Measurements from ENCODE around the gene IMMP2L. TPM values are rescaled to one million over a fixed set of nuclear protein-coding genes. Genes with fewer than 3 reads are reported as not detected.
A peak's percentile ranks its signal among the peaks of the same experiment; 100 is the strongest.
"Not testable (repeated sequence)": the region's sequence is repeated elsewhere in the genome, so short reads cannot be mapped to it uniquely, and the experiment has no call there.

Gene IMMP2L
- polyA plus RNA-seq, 1 of the 3 experiments (the other 2 are of a cell fraction): 10.7 TPM

DNA sequence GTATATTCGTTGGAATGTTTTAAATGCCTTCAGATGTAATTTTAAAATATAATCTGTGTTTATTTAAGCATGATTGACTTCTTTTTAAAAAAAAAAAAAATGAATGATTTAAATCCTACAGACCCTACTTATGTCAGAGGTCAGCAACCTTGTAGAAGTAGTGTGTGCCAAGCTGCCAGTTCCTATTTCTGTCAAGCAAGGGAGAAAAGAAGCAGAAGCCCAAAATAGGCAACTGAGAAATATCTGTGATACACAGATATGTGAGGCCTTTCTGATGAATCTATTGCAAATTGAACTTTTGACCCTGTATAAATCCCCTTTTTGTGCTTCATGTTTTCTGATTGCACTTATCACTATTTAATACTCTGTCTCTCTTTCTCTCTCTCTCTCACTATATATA lies 271.9 kb downstream of the IMMP2L start (continued):
- TF ChIP-seq TAF1 (IDR thresholded peaks at IDR 0.05; ENCODE audit: borderline replicate concordance, low read depth, low read length) (no peak), MEF2A (IDR thresholded peaks at IDR 0.05; ENCODE audit: borderline replicate concordance, low read depth) (peak; percentile 60; the same call in 1 of the 2 replicates), SMC3 (IDR thresholded peaks at IDR 0.05; ENCODE audit: low read depth, low read length) (no peak), EP300 (IDR thresholded peaks at IDR 0.05; ENCODE audit: borderline replicate concordance in 1 of 2, low read depth in 1 of 2, low read length in 1 of 2) (peak; percentile 94), RFX5 (IDR thresholded peaks at IDR 0.05; ENCODE audit: low read length) (no peak), RXRA (IDR thresholded peaks at IDR 0.05; ENCODE audit: borderline replicate concordance, low read depth) (peak; percentile 96), FOXM1 (IDR thresholded peaks at IDR 0.05; ENCODE audit: low read depth) (0 out of 2 replicates have a peak, but pooled peaks have one; percentile 55), TEAD4 (IDR thresholded peaks at IDR 0.05; ENCODE audit: borderline replicate concordance, insufficient read depth) (peak; percentile 82), FOSL2 (IDR thresholded peaks at IDR 0.05; ENCODE audit: borderline replicate concordance, low read depth) (no peak), NRF1 (IDR thresholded peaks at IDR 0.05; ENCODE audit: low read depth, low read length) (no peak), TCF12 (IDR thresholded peaks at IDR 0.05) (peak; percentile 99)
- TF ChIP-seq, protein P1, sequence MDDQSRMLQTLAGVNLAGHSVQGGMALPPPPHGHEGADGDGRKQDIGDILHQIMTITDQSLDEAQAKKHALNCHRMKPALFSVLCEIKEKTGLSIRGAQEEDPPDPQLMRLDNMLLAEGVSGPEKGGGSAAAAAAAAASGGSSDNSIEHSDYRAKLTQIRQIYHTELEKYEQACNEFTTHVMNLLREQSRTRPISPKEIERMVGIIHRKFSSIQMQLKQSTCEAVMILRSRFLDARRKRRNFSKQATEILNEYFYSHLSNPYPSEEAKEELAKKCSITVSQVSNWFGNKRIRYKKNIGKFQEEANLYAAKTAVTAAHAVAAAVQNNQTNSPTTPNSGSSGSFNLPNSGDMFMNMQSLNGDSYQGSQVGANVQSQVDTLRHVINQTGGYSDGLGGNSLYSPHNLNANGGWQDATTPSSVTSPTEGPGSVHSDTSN (IDR thresholded peaks at IDR 0.05): peak; percentile 96
- TF ChIP-seq, protein P2, sequence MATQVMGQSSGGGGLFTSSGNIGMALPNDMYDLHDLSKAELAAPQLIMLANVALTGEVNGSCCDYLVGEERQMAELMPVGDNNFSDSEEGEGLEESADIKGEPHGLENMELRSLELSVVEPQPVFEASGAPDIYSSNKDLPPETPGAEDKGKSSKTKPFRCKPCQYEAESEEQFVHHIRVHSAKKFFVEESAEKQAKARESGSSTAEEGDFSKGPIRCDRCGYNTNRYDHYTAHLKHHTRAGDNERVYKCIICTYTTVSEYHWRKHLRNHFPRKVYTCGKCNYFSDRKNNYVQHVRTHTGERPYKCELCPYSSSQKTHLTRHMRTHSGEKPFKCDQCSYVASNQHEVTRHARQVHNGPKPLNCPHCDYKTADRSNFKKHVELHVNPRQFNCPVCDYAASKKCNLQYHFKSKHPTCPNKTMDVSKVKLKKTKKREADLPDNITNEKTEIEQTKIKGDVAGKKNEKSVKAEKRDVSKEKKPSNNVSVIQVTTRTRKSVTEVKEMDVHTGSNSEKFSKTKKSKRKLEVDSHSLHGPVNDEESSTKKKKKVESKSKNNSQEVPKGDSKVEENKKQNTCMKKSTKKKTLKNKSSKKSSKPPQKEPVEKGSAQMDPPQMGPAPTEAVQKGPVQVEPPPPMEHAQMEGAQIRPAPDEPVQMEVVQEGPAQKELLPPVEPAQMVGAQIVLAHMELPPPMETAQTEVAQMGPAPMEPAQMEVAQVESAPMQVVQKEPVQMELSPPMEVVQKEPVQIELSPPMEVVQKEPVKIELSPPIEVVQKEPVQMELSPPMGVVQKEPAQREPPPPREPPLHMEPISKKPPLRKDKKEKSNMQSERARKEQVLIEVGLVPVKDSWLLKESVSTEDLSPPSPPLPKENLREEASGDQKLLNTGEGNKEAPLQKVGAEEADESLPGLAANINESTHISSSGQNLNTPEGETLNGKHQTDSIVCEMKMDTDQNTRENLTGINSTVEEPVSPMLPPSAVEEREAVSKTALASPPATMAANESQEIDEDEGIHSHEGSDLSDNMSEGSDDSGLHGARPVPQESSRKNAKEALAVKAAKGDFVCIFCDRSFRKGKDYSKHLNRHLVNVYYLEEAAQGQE (IDR thresholded peaks at IDR 0.05; ENCODE audit: low read depth, low read length): no peak
- TF ChIP-seq, protein P3, sequence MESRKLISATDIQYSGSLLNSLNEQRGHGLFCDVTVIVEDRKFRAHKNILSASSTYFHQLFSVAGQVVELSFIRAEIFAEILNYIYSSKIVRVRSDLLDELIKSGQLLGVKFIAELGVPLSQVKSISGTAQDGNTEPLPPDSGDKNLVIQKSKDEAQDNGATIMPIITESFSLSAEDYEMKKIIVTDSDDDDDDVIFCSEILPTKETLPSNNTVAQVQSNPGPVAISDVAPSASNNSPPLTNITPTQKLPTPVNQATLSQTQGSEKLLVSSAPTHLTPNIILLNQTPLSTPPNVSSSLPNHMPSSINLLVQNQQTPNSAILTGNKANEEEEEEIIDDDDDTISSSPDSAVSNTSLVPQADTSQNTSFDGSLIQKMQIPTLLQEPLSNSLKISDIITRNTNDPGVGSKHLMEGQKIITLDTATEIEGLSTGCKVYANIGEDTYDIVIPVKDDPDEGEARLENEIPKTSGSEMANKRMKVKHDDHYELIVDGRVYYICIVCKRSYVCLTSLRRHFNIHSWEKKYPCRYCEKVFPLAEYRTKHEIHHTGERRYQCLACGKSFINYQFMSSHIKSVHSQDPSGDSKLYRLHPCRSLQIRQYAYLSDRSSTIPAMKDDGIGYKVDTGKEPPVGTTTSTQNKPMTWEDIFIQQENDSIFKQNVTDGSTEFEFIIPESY (IDR thresholded peaks at IDR 0.05; ENCODE audit: borderline replicate concordance, low read depth): no peak
- TF ChIP-seq, protein P4, sequence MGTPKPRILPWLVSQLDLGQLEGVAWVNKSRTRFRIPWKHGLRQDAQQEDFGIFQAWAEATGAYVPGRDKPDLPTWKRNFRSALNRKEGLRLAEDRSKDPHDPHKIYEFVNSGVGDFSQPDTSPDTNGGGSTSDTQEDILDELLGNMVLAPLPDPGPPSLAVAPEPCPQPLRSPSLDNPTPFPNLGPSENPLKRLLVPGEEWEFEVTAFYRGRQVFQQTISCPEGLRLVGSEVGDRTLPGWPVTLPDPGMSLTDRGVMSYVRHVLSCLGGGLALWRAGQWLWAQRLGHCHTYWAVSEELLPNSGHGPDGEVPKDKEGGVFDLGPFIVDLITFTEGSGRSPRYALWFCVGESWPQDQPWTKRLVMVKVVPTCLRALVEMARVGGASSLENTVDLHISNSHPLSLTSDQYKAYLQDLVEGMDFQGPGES (IDR thresholded peaks at IDR 0.05; ENCODE audit: low read depth, low read length): no peak

DNA sequence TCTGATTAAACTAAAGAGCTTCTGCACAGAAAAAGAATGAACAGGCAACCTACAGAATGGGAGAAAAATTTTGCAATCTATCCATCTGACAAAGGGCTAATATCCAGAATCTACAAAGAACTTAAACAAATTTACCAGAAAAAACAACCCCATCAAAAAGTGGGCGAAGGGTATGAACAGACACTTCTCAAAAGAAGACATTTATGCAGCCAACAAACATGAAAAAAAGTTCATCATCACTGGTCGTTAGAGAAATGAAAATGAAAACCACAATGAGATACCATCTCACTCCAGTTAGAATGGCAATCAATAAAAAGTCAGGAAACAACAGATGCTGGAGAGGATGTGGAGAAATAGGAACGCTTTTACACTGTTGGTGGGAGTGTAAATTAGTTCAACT lies 273.9 kb downstream of the IMMP2L start:
- H3K36me3 ChIP-seq (replicated peaks in 1 of 2; ENCODE audit: control insufficient read depth in 1 of 2, insufficient read depth in 2 of 2, low read length in 1 of 2); H3K79me2 ChIP-seq (ENCODE audit: insufficient read depth); H3K4me2 ChIP-seq; H3K9me3 ChIP-seq; H3K4me3 ChIP-seq (ENCODE audit: low read depth in 2 of 2, low read length in 1 of 2); H3K27me3 ChIP-seq (ENCODE audit: insufficient read depth); POLR2A ChIA-PET; CTCF ChIA-PET; DNase-seq; H3F3A ChIP-seq (replicated peaks; ENCODE audit: insufficient read depth); H4K20me1 ChIP-seq (ENCODE audit: insufficient read depth); H3K27ac ChIP-seq (ENCODE audit: low read depth in 2 of 2, low read length in 1 of 2); H3K9me2 ChIP-seq; H3K9ac ChIP-seq; H2AFZ ChIP-seq (ENCODE audit: low read depth): not testable (repeated sequence)
- peaks cover 18 to 25% of the 10 kb centered on the region in 2 experiments; a peak in 3 of 4 replicates for H3K4me1 ChIP-seq (ENCODE audit: control insufficient read depth in 1 of 2, insufficient read depth in 2 of 2, low read depth in 1 of 2, low read length in 1 of 2)
- 84% methylated on average over 3 of the region's 3 CpGs for WGBS (ENCODE audit: low lambda C conversion rate)

Data from SK-N-SH (cell line).